ENCODE measurements around the gene FN1.
"Not testable (repeated sequence)": the region's sequence is repeated elsewhere in the genome, so short reads cannot be mapped to it uniquely, and the experiment has no call there.

FN1 gene

DNA sequence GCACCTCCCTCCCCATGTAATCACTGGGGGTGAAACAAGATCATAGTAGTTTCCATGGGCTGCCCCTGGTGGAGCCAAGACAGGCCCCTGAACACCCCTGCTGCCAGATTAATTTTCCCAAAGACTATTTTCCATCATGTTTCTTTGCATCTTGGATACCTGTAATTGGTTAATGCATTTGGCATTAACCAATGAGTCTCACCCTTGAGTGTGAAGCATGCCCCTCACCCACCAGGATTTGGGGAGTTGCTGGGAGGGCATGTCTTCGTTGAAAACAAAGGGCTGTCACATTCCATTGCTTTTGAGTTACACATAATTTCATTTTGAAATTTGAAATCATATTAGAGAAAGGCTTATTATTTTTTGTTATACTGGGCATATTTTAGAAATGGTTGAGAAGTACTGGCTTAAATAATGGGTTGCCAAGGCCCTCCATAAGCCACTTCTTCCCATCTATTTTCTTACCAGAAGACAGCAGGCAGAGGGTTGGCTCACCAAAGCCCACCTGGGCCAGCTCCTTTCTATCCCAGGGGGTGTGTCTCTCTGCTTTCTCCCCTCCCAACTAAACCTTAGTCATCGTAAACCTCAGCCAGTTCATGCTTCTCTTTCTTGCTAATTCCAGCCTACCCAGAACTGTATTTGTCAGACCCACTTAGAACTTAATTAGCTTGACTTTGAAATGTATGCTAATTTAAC, 72.3 kb downstream of the FN1 start:
- DNase-seq, result no peak

DNA sequence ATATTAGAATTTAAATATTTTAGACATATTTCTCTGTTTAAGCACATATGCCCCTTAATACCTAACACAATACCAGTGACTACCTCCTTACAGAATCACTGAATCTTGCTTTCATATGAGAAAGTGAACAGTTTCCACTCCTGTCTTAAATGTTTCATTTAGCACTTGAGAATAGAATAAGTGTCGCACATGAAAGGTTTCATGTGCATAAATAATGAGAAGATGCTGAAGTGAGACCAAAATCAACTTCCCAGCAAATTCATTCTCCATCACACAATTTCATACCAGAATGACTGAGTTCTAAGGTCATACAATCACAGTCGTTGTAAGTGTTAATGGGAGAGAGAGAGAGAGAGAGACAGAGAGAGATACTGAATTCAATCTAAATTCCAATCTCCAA, 72.8 kb downstream of the FN1 start:
- no peak for DNase-seq

DNA sequence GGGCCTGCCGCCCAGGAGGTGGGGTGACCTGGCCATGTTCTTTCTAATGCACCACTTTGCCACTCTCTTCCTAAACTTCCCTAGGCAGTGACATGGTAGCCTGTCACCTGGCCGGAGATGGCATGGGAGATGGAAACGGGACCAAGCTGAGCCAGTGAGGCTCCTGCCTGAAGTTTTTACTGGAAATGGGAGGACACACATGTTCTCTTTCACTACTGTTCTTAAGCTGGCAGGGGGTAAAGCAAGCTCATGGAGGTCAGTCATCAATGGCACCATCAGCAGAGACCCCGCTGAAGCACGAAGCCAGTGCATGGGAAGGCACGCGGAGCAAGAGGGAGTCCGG, 73.3 kb downstream of the FN1 start:
- no peak for DNase-seq

DNA sequence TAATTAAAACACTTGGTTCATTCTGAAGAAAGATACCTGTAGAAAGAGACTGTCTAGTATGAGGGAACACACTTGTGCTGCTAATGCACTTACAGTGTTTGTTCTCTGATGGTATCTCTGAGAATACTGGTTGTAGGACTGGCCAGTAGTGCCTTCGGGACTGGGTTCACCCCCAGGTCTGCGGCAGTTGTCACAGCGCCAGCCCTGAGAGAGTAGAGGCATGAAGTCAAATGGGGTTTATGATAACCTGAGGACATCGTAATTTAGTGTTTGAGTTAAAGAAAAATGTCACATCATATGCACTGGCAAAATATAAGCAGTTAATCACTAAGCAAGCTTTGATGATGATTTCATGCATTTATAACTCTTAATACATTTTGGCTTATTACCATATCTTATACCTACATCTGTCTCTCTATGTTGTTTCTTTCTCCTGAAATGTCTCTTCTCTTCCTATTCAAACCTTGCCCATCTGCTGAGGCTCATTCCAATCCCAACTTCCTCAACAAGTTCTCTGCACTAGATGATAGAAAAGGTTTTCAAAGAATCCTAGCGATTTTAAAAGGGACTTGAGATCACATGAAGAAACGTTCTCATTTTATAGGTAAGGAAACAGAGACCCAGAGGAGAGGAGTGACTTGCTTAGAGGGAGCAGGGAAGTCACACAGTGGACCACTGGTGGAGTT, 73.8 kb downstream of the FN1 start:
- no peak for DNase-seq

DNA sequence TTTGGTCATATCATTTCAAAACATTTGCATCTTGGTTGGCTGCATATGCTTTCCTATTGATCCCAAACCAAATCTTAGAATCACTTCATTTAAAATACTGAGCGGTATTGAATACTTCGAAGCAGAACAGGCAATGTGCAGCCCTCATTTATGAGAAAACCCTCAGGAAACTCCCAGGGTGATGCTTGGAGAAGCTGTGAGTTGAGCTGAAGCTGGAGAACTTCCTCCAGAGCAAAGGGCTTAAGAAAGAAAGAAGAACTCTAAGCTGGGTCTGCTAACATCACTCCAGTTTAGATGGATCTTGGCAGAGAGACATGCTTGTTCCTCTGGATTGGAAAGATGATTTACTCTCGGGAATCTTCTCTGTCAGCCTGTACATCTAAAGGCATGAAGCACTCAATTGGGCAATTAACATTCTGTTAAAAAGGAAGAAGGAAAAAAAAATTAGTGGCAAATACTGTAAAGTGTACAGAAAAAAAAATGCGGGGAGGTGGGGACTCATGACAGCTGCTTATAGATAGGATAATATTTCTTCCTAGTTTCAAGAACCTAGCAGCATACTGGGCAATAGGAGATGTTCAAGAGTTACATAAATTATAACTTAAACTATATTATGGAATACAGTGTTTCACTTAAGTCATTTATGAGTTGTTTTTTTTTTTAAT, 74.5 kb downstream of the FN1 start:
- no peak for DNase-seq

DNA sequence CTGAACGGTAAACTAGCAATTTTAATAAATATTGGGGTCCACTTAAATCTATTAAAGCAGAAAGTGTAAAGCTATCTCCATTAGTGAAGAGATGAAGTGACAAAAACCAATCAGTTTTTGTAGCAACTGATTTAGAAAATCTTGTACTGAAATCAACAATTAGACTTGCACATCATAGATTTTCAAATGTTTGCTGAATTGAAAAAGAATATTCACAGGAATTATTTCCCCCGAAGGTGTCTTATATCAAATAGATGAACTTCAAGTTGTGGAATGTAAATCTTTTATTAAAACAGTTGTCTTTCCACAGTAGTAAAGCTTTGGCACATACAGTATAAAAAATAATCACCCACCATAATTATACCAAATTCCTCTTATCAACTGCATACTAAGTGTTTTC, 75.3 kb downstream of the FN1 start:
- DNase-seq, result no peak

DNA sequence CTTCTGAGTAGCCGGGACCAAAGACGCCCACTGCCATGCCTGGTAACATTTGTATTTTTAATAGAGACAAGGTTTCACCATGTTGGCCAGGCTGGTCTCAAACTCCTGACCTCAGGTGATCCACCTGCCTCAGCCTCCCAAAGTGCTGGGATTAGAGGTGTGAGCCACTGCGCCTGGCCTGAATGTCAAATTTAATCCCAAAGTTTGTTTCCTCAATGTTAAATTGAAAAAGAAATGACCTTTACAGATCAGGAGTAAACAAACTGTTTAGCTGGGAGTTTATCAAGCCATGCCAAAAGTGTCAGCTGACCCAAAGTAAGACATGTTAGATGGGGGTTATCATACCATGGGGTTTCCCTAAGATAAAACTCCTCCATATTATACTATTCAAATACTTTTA, 75.8 kb downstream of the FN1 start:
- not testable (repeated sequence) for DNase-seq

DNA sequence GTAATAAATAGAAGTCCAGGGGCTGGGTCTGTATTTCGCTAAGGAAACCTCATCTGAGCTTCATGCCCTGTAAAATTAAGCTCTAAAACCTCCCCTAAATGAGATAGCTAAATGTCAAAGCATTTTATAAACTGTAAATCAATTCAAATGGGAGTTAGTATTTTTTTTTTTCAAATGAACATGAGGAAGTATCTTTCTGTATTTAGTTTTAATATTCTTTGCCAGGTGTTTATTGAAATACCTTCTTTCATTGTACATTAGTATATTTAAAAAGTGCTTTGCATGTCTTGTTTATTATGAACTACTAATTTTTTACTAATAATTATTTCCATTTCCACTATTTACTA, 76.3 kb downstream of the FN1 start:
- DNase-seq, result no peak

DNA sequence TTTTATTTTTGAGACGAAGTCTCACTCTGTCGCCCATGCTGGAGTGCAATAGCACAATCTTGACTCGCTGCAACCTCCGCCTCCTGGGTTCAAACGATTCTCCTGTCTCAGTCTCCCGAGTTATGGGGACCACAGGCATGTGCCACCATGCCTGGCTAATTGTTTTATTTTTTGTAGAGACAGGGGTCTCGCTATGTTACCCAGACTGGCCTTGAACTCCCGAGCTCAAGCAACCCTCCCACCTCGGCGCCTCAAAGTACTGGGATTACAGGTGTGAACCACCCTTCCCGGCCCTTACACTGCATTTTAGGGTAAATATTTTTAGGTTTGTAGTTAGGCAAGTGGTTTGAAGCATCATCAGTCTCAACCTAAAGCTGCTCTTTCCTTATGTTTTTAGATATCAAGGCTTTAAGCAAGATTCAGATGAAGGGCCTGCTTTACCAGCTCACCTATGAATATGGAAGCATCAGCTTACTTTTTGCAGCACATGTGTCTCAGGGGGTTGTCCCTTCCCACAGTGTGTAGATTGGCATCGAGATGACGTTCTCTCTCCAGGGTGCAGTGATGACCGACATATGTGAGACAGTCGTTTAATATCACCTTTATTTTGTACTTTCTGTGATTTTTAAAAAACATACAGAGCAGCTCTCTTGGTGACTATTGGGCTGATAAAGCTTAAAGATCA, 76.8 kb downstream of the FN1 start:
- no peak for DNase-seq

DNA sequence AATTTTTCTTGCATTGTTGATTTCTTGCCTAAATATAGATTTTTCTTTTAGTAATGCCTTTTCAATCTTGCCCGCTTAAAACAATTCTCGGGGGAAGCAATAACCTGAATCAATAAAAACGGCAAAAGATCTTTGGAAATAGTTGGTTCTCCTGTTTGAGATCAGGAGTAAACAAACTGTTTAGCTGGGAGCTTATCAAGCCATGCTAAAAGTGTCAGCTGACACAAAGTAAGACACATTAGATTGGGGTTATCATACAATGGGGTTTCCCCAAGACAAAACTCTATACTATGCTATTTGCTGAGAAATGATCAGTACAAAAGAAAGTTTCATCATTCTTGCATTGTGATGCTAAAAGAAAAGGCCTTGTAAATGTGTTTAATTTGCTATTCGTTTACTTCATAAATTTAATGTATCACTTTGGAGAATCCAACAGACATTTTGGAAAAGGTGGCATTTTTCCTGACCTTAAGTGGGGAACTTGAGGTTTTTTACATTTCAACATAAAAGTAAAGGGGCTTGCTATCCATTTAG, 77.5 kb downstream of the FN1 start:
- no peak for DNase-seq

DNA sequence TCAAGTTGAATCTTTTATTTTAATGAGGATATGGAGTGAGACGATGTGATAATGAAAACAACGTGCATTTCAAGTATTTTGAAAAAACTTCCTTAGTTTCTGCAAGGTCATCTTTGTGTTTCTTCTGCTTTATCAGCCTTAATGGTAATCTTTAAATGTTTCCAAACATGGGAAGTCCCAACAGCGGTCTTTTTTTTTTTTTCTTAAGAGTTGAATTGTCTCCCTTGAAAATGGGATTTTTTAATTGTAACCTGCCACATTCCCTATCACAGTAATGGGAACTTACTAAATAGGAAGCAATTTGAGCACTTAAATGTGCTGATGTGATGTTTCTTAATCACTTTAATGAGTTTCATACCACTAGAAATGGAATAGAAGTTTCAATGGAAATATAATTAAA, 78.2 kb downstream of the FN1 start:
- no peak for DNase-seq

DNA sequence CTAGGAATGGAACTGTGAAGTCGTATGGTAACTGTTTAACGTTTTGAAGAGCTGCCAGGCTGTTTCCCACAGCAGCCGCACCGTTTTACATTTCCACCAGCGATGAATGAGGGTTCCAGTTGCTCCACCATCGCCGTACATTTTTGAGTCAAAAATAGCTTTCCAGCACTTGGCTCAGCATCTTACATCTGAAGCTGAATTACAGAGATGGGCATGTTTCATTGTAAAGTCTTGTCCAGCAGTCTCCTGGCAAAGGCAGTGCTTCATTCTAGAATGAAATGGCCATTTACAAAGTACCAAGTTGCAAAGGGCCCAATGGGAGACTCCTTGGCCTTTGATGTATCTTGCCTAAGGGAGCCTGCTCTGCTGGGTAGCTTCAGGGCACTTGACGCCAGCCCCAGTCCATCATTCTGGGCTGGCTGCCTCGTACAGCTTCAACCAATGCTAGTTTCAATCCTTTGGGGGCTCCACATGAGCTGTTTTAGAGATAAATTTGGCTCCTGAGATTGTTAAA, 78.9 kb downstream of the FN1 start:
- DNase-seq, result no peak

DNA sequence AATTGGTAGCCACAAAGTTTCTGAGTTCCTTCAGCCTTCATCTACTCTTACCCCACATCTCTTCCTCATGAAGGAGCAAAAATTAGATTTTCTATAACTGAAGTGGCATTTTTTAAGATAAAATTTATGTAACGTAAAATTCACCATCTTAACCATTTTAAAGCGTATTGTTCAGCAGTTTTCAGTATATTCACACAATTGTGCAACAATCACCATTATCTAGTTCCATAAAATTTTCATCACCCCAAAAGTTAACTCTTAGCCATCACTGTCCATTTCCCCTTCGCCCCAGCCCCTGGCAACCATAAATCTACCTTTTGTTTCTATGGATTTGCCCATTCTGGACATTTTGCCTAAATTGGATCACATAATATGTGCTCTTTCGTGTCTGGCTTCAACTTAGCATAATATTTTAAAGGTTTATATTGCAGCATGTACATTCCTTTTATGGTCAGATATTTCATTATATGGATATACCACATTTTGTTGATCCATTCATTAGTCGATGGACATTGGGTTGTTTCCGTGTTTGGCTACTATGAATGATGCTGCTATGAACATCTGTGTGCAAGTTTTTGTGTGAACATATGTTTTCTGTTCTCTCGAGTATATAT, 79.4 kb downstream of the FN1 start:
- no peak for DNase-seq

DNA sequence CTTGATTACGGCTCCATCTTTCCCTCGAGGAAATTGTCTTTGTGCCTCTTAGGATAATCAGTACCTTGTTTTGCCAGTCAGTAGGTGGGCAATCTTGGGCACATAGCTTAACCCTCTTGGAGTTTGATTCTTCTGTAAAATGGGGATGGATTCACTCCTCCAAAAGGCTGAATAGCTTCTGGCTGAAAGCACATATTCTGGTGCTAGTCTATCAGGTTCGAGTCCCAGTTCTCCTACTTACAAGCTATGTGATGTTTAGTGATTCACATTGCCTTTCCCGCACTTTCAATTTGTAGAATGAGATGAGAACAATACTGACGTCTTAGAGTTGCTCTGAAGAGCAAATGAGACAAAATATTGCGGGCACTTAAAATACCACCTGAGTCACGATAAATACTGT, 80.1 kb downstream of the FN1 start:
- no peak for DNase-seq

DNA sequence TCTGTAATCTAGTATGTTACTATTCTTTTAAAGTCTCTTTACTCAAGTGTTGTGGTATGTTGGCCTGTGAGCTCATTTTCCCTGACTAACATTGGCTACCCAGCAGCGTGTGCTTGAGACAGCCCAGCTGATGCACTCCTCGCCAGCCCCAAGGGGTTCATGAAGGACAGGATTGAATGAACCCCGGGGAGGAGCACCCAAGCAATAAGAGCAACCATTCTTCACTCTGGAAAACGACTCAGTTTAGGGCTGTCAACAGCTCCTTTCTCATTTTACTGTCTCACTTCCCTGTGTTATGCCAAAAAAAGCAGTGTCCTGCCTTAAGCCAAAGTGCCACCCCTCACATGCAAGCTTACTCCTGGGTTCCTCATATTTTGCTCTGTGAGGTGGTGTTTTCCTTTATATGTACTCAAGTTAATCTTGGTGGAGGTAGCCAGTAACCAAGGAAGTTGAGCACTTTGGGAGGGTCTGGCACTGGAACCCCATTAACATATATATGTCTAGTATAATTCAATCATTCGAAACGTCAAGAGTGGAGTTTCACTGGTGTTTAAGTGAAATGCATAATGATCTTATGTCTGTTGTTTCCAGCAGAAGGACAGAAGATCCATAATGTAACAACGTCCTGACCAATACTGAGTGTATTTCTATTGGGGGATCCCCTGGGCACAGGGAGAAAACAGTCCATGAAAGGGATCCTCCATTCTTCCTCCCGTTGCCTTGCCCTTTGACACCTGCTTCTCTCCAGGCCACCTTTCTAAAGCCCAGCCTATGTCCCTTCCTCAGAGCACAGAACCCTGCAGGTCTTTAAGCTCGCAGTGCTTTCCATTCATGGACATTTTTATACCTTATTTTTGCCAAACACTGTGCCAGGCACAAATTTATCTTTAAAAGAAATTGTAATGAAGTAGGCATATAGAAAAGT, 80.8 kb downstream of the FN1 start:
- DNase-seq, result no peak

DNA sequence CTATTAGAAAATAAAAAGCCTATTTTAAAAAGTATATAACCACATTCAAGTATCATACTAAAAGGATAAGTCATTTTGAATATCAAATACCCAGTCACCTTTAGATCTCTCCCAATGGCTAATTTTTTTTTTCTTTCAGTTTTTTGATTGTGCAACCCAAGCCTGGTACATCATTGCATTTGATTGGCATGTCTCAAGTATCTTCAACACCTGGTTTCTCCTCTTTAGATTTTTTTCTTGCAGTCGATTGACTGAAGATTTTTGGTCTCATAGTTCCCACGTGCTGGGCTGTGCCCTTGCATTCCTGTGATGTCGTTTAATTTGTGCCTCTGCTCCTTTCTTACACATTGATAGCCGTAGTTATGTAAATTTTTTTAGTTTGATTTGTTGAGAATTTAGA, 83.3 kb downstream of the FN1 start:
- no peak for DNase-seq

DNA sequence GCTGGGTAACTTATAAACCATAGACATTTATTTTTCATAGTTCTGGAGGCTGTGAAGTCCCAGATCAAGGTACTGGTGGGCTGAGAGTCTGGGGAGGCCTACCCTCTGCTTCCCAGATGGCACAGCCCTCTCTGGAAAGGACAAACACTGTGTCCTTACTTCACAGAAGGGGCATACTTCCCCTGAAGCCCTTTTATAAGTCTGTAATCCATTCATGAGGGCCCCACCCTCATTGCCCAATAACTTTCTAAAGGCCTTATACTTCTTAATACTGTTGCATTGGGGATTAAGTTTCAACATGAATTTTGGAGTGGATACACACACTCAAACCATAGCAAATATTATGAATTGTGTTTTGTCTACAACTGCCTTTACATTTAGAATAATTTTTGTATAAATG, 88.0 kb downstream of the FN1 start:
- DNase-seq, result no peak

DNA sequence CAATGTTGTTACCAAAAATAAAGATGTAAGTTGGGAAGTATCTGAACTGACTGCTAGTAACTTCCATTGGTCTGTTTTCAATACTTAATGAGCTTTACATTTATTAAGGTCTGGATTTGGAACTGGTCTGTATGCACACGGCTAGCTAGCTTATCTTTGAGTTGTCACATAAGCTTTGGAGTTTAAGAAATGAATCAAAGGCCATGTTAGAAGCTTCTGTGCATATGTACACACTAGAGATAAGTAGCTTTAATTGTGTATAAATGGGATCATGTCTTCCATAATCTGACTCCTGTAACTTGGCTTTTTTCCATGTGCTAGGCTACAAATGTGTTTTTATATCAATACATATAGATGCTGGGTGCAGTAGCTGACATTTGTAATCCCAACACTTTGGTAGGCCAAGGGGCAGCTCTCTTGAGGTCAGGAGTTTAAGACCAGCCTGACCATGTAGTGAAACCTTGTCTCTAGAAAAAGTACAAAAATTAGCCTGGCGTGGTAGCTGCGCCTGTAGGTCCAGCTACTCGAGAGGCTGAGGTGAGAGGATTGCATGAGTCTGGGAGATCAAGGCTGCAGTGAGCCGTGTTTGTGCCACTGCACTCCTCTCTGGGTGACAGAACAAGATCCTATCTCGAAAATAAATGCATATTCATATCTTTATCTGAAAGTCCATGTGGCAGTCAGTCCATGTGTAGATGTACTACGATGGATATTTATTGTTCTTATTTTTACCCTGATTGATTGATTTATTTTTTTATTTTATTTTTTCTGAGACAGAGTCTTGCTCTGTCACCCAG, 96.8 kb downstream of the FN1 start:
- DNase-seq, result no peak

DNA sequence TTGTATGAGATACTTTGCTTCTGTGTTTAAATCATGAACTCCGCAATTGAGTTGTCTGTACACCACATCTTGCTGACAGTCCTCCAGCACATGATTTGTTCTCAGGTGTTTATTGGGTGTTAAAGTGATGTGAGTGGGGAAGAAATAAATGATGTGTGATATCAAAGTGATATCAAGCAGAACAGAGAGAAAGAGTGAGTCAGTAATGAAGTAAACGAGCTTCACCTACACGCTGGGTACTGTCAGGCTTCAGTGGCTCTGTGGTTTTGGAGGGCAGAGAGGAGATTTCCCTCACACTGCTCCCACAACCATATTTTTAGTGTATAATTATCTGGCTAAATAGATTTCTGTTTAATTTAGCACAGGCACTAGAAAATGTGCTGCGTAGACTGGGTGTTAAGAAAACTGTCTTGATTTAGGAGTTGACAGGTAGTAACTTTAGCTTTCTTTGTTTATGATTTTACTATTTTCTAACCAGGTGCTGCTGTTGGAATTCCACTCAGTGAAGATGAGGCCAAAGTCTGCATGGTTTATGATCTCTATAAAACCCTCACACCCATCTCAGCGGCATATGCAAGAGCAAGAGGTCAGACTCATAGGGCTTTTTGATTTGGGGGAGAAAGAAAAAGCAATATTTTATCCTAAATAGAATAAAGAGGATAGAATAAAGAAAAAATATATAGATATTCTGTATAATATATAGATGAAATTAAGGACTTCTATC, 102.8 kb downstream of the FN1 start:
- DNase-seq, result no peak

DNA sequence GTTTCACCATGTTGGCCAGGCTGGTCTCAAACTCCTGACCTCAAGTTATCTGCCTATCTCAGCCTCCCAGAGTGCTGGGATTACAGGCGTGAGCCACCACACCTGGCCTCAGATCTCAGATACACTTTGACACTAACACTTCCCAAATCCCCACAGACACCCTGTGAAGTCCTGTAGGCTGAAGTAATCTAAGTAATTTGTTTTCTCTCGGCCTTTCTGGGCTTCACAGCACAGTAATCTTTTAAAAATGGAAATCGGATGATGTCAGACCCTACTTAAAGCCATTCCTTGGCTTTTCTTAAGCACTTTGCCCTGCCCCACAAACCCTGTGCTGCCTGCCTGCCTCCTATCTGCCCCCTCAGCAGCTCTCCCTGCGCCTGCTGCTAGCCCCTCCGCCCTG, 107.8 kb downstream of the FN1 start:
- no peak for DNase-seq

Measured in stimulated activated CD4-positive, alpha-beta T cell treated with anti-CD3 and anti-CD28 coated beads, Interleukin-2, amount 100 ng/mL, for 24 hours (primary cell).